Liver (tissue), 2 donors: Measurements from ENCODE around the gene MLLT10.

Source experiments
- FOXA1 ChIP-seq: IDR thresholded peaks from 2 replicates; pipeline ENCODE4 v1.6.1; 2016; ENCODE audit warnings: antibody characterized with exemption
- TF ChIP-seq, protein P1 (sequence below): IDR thresholded peaks from 2 replicates; pipeline ENCODE4 v1.6.1; 2016; ENCODE audit warnings: antibody characterized with exemption
- TF ChIP-seq, protein P2 (sequence below): fragments of 150-350 bp; IDR thresholded peaks from 2 replicates; pipeline ENCODE4 v1.5.1; 2017; ENCODE audit warnings: improper control_type of control experiment, low read depth, low read length; ENCODE audit not compliant: missing input control
- donor health status: healthy.

DNA sequence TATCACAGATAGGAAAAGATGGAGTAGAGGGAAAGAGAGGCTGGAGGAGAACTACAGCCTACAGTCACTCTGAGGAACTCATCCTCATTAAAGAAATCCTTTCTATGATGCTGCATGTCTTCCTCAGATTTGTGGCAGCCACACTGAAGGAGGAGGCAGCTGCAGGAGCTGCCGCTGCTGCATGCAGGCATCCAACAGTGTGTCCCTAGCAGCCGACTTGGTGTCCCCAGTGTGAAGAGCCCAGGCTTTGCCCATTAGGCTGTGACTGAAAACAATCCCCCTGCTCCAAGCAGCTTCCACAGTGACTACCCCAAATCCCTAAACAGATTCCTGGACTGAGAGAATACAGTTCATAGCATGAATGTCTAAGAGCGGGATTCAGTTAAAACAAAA lies 31.7 kb upstream of the MLLT10 start:
- TF ChIP-seq, protein P1, sequence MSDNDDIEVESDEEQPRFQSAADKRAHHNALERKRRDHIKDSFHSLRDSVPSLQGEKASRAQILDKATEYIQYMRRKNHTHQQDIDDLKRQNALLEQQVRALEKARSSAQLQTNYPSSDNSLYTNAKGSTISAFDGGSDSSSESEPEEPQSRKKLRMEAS = no peak
- TF ChIP-seq FOXA1 = no peak
- TF ChIP-seq, protein P2, sequence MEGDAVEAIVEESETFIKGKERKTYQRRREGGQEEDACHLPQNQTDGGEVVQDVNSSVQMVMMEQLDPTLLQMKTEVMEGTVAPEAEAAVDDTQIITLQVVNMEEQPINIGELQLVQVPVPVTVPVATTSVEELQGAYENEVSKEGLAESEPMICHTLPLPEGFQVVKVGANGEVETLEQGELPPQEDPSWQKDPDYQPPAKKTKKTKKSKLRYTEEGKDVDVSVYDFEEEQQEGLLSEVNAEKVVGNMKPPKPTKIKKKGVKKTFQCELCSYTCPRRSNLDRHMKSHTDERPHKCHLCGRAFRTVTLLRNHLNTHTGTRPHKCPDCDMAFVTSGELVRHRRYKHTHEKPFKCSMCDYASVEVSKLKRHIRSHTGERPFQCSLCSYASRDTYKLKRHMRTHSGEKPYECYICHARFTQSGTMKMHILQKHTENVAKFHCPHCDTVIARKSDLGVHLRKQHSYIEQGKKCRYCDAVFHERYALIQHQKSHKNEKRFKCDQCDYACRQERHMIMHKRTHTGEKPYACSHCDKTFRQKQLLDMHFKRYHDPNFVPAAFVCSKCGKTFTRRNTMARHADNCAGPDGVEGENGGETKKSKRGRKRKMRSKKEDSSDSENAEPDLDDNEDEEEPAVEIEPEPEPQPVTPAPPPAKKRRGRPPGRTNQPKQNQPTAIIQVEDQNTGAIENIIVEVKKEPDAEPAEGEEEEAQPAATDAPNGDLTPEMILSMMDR = no peak
